Choroid plexus epithelial cell (primary cell): Measurements from ENCODE around the gene ITPK1.

Experiments
- DNase-seq: peaks from one replicate; pipeline ENCODE4 v3.0.0-alpha.2; 2010; ENCODE audit warnings: low read depth
- H3K4me3 ChIP-seq: 2 replicates; pipeline ENCODE4 v1.5.1; 2011; ENCODE audit warnings: low read depth, mild to moderate bottlenecking, control low read depth, low read length, moderate library complexity
- TF ChIP-seq, protein P1 (sequence below): conservative IDR thresholded peaks from 2 replicates; pipeline ENCODE4 v1.5.1; 2011; ENCODE audit warnings: low read depth, mild to moderate bottlenecking, control low read depth, inconsistent platforms, low read length, moderate library complexity

ITPK1 gene

DNA sequence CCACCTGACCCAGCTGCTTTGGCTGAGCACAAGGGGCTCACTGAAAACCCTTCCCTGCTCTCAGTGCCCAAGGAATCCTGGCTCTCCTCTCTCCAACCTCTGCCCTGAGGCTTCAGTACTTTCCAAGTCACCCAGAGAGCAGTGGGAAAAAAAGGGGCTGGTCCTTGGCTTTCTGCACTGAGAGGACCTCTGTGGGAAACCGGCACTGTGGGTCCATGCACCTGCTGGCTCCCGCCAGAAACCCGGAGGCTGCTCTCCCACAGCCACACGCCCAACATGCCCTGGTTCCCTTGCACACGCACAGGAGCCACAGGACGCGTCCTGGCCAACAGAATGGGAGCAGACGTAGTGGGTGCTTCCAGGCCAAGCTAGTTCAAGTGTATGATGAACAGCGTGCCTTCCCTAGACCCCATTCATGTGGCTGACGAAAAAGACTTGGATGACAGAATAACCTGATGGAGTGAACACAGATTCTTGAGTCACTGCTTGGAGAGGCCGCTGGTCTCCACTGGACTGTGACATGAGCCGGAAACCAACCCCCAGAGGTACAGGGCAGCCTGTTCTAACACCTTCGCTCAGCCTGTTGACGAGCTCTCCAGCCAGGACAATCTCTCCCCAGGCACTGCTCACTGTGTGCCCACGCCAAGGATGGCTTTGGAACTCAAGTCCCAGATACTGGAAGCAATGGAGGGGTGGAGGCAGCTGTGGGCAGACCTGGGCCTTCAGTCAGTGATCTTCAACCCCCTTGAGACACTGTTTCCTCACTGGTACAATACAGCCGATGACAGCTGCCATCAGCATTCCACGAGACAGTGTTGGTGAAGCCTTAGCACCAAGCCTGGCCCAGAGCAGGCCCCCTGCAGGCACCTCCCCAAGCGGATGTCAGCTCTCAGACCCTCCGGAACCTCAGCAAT lies 87.7 kb downstream of the ITPK1 start:
- no peak for DNase-seq
- H3K4me3 ChIP-seq = no peak overlapping the region

DNA sequence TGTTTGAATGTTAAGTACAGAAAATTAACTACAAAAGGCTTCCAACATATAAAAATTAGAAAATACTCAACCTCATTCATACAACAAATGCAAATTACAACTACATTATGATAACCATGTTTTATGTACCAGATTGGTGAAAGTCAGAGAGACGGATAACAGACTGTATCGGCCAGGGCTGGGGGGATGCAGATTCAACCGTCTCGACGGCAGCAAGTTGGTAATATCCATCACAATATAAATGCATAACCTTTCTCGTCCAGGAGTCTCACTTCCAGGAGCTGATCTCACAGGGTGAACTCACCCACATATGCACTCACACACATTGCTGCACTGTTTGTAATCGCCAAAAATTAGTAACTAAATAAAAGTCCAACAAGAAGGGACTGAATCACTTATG lies 89.4 kb downstream of the ITPK1 start:
- H3K4me3 ChIP-seq = no peak overlapping the region
- TF ChIP-seq, protein P1, sequence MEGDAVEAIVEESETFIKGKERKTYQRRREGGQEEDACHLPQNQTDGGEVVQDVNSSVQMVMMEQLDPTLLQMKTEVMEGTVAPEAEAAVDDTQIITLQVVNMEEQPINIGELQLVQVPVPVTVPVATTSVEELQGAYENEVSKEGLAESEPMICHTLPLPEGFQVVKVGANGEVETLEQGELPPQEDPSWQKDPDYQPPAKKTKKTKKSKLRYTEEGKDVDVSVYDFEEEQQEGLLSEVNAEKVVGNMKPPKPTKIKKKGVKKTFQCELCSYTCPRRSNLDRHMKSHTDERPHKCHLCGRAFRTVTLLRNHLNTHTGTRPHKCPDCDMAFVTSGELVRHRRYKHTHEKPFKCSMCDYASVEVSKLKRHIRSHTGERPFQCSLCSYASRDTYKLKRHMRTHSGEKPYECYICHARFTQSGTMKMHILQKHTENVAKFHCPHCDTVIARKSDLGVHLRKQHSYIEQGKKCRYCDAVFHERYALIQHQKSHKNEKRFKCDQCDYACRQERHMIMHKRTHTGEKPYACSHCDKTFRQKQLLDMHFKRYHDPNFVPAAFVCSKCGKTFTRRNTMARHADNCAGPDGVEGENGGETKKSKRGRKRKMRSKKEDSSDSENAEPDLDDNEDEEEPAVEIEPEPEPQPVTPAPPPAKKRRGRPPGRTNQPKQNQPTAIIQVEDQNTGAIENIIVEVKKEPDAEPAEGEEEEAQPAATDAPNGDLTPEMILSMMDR = no peak
- DNase-seq = no peak

More for the DNA sequence above, 87.7 kb downstream of the ITPK1 start:
- TF ChIP-seq, protein P1 = no peak

DNA sequence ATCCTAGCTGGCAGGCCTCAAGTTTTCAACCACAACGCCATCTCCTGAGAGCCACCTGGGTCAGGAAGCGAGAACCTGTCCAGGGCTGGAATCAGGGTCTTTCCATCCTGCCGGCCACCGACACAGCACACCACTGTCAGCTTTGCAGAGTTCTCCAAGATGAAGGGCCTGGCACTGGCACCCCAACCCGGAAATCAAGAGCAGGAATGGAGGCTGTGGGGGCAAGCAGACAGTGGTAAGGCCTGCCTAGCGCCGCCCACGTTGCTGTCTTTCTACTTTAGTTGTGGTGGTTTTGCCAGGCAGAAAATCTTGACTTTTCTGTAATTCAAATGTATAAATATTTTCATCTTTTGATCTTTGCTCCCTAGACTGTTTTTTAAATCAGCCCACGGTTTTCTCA lies 90.7 kb downstream of the ITPK1 start:
- H3K4me3 ChIP-seq = no peak overlapping the region
- TF ChIP-seq, protein P1 = no peak

DNA sequence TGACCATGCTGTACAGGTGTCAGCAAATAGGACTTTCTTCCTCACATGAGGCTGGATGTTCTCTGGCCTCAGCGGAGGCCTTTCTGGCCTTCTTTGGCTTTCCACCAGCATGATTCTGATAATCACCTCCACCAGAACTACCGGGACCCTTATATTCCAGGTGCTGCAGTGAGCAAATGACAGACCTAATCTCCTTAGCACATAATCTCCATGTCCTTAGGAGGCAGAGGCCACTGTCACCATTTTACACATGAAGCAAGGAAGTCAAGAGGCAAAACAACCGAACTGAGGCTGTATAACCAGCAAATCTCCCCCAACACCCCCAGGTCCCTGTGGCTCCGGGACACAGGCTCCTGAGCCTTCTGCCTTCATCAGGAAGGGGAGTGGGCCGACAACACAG lies 91.2 kb downstream of the ITPK1 start:
- no peak for DNase-seq
- H3K4me3 ChIP-seq = no peak overlapping the region
- TF ChIP-seq, protein P1 = no peak

More for the DNA sequence above, 90.7 kb downstream of the ITPK1 start:
- DNase-seq = no peak

DNA sequence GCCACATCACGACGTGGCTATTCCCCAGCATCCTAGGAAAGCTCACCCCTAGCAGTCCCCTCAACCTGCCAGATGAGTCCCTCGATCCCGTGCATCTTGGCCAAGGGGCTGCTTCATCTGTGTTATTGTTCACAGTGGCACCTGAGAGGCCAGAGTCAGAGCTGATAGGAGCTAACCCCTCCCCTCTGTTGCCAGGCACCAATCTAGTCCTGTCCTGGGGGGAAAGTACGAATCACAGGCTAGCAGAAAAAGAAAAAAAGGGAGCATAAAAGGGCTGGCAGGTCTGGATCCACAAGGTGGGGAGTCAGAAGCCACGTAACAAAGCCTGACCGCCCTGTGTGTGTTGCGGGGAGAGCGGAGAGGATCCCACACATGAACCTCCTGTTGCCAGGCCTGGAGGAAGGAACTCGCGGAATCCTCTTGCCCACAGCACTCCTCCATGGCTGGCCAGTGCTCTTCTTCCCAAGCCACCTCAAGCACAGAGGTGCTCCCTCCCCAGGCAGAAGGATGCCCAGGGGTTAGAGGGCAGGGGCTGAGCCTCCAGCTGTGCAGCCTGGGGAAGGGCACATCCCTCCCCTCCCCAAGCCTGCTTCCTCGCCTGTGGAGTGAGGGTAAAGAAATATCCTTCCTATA lies 91.8 kb downstream of the ITPK1 start:
- TF ChIP-seq, protein P1 = no peak
- no peak overlapping the region for H3K4me3 ChIP-seq
- no peak for DNase-seq

DNA sequence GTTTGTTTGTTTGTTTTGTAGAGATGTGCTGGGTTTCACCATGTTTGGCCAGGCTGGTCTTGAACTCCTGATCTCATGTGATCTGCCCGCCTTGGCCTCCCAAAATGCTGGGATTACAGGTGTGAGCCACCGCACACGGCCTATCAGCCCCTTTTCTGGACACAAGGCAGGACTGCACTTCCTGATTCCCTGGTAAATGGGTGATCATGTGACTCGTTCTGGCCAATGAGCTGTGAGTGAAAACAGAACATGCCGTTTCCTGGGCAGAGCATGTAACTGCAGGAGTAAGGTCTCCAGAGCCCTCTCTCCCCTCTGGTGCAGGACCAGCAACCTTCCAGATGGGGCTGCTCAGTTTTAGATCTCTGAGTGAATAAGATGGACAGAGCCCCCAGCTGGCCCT lies 92.7 kb downstream of the ITPK1 start:
- no peak overlapping the region for H3K4me3 ChIP-seq
- no peak for DNase-seq
- TF ChIP-seq, protein P1 = no peak
